ENCODE results near the gene BLACAT1. TPM values are rescaled to one million over a fixed set of nuclear protein-coding genes. Genes with fewer than 3 reads are reported as not detected.

BLACAT1 gene
- total and polyA plus RNA-seq, 2 of the 8 experiments (the other 6 are each of a cell fraction or from before 2014, with no cell fraction given) = 3.5 to 10.5 TPM

- H2BK12ac ChIP-seq (ENCODE audit: low read depth, low read length) = peak overlapping the region; percentile 27; the same call in 1 of the 2 replicates
- H2BK15ac ChIP-seq (ENCODE audit: low read length) = no peak overlapping the region
- no peak overlapping the region for H4K91ac ChIP-seq (replicated peaks; ENCODE audit: insufficient read length, low read length)
- no peak overlapping the region for H3K27ac ChIP-seq (ENCODE audit: low read depth, low read length)
- H3K23ac ChIP-seq (ENCODE audit: insufficient read length) = no peak overlapping the region
- no peaks in the 10 kb centered on the region for H3K79me2 ChIP-seq (ENCODE audit: control insufficient read depth in 1 of 2, insufficient read depth in 2 of 2, low read length in 2 of 2)
- peak overlapping the region; percentile 32; the same call in 1 of the 2 replicates for H2BK20ac ChIP-seq (ENCODE audit: low read length)
- no peaks in the 10 kb centered on the region for H3K9me3 ChIP-seq (ENCODE audit: insufficient read depth in 2 of 2, low read depth in 1 of 2, low read length in 1 of 2)
- ChIA-PET POLR2A (ENCODE audit: partially characterized antibody) (interaction anchor here (0.6 to 6.1 kb wide), 4 partner anchors 12 to 1852 kb away, joined by 3 to 22 read pairs (median 6); partner anchors contain the start of gene CDK18), CTCF (ENCODE audit: partially characterized antibody) (interaction anchor here (0.6 to 47.3 kb wide), 12 partner anchors 6 to 232 kb away, joined by 3 to 1626 read pairs (median 4); partner anchors contain the start of genes BLACAT1, CDK18 and LEMD1)
- no peak overlapping the region for H3K18ac ChIP-seq (ENCODE audit: extremely low read depth, low read length)
- H4K20me1 ChIP-seq (replicated peaks in 1 of 2; ENCODE audit: control insufficient read depth in 1 of 2, insufficient read depth in 2 of 2, low read length in 2 of 2) = no peaks in the 10 kb centered on the region
- no peak overlapping the region for H2BK120ac ChIP-seq (replicated peaks; ENCODE audit: low read depth, low read length)
- no peaks in the 10 kb centered on the region for H3K36me3 ChIP-seq (ENCODE audit: control insufficient read depth in 2 of 4, insufficient read depth in 4 of 4, low read length in 3 of 4)
- no peak overlapping the region for H2BK5ac ChIP-seq (ENCODE audit: low read depth, low read length)
- no peak overlapping the region for H3K9ac ChIP-seq (replicated peaks in 1 of 4; ENCODE audit: extremely low read depth in 1 of 4, low read depth in 3 of 4, low read length in 3 of 4)
- peaks cover 10 to 23% (median 16%) of the 10 kb centered on the region in 4 experiments for H3K4me1 ChIP-seq (replicated peaks in 1 of 4; ENCODE audit: control insufficient read depth in 3 of 4, insufficient read depth in 4 of 4, low read length in 3 of 4)
- DNase-seq (ENCODE audit: low read depth in 1 of 2, low spot score in 2 of 2) = no peak
- no peaks in the 10 kb centered on the region for H3K23me2 ChIP-seq (ENCODE audit: low read depth, low read length)
- H2AK5ac ChIP-seq (ENCODE audit: low read depth, low read length) = no peak overlapping the region
- no peak overlapping the region for H4K8ac ChIP-seq (ENCODE audit: extremely low read depth, insufficient read depth, low read length)
- no peak overlapping the region for H3K14ac ChIP-seq (ENCODE audit: insufficient read length)
- H3K4me2 ChIP-seq (ENCODE audit: insufficient read depth in 1 of 2, low read depth in 2 of 2, low read length in 2 of 2) = no peak overlapping the region
- no peak overlapping the region for H3K4me3 ChIP-seq (ENCODE audit: extremely low read depth in 1 of 4, insufficient read depth in 2 of 4, low read depth in 3 of 4, low read length in 4 of 4)
- no peak for FAIRE-seq
- no peak overlapping the region for H4K5ac ChIP-seq (ENCODE audit: insufficient read length, low read depth, low read length)
- H2AFZ ChIP-seq (ENCODE audit: low read length) = no peak overlapping the region
- H3K56ac ChIP-seq (replicated peaks; ENCODE audit: insufficient read length, low read depth, low read length) = no peak overlapping the region
- no peaks in the 10 kb centered on the region for H3K79me1 ChIP-seq (ENCODE audit: low read depth, low read length)
- no peaks in the 10 kb centered on the region for H3K27me3 ChIP-seq (replicated peaks in 1 of 4; ENCODE audit: control insufficient read depth in 3 of 4, extremely low read depth in 1 of 4, insufficient read depth in 3 of 4, low read length in 3 of 4)
- no peak overlapping the region for H3K4ac ChIP-seq (replicated peaks; ENCODE audit: insufficient read length, low read depth, low read length)
- TF ChIP-seq RAD21 (IDR thresholded peaks at IDR 0.05 in 1 of 2, conservative IDR thresholded peaks at IDR 0.05 in 1 of 2; ENCODE audit: low read depth in 2 of 2, low read length in 2 of 2) (peak; percentile 12 to 25; a peak in 1 of 4 replicates), SP4 (IDR thresholded peaks at IDR 0.05; ENCODE audit: low read length) (no peak), CTCF (IDR thresholded peaks at IDR 0.05; ENCODE audit: control extremely low read depth in 1 of 3, insufficient read depth in 1 of 3, low read depth in 1 of 3, low read length in 3 of 3) (peak in 1 of 3 experiments; percentile 14; a peak in 1 of 4 replicates)
- 92% methylated on average over 4 of the region's 4 CpGs; no CpG with 5 or more reads in 1 of the 2 experiments for WGBS, 2 experiments (ENCODE audit: extremely low coverage in 1 of 2, insufficient coverage in 1 of 2, insufficient read length in 1 of 2, insufficient replicate concordance in 2 of 2, low coverage in 1 of 2, low lambda C conversion rate in 2 of 2, missing lambda C conversion rate in 1 of 2)
Observed at GRCh38 chr1:205494115-205494514, 38.3 kb upstream of the BLACAT1 start.
